GM12865 (cell line): ENCODE data around the gene CYFIP2.

Experiments
- DNase-seq: peaks from one replicate; pipeline ENCODE4 v3.0.0; 2010; ENCODE audit warnings: low read depth
- H3K4me3 ChIP-seq: 2 replicates; pipeline ENCODE4 v1.5.1; 2011; ENCODE audit warnings: mild to moderate bottlenecking, low read depth, low read length, control low read depth
- TF ChIP-seq, protein P1 (sequence below): IDR thresholded peaks from 2 replicates; pipeline ENCODE4 v1.5.1; 2011; ENCODE audit warnings: low read length, control low read depth, low read depth, inconsistent platforms; ENCODE audit not compliant: insufficient read depth; ENCODE audit errors: missing control alignments

The CYFIP2 gene

GRCh38 chr5:157343842-157344790 is 78.2 kb downstream of the CYFIP2 start:
- DNase-seq = peak; percentile 36
- TF ChIP-seq, protein P1, sequence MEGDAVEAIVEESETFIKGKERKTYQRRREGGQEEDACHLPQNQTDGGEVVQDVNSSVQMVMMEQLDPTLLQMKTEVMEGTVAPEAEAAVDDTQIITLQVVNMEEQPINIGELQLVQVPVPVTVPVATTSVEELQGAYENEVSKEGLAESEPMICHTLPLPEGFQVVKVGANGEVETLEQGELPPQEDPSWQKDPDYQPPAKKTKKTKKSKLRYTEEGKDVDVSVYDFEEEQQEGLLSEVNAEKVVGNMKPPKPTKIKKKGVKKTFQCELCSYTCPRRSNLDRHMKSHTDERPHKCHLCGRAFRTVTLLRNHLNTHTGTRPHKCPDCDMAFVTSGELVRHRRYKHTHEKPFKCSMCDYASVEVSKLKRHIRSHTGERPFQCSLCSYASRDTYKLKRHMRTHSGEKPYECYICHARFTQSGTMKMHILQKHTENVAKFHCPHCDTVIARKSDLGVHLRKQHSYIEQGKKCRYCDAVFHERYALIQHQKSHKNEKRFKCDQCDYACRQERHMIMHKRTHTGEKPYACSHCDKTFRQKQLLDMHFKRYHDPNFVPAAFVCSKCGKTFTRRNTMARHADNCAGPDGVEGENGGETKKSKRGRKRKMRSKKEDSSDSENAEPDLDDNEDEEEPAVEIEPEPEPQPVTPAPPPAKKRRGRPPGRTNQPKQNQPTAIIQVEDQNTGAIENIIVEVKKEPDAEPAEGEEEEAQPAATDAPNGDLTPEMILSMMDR = no peak
- no peak overlapping the region for H3K4me3 ChIP-seq

DNA sequence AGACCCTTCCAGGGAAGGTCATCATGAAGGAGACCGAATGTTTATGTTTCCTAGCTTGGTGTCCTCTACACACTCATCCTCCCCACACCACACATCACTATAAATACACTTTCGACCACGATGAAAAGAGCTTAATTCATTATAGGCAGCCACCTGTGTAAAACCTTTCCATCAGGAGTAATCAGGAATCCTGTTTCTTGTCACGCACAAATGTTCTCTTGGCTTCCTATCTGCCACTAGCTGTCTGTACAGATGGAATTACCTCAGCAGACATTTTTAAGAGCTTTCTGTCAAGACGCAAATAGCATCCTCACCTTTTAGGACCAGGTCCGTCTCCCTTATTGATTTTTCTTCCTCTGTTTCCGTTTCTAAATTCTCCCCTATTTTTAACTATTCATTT is 79.1 kb downstream of the CYFIP2 start:
- H3K4me3 ChIP-seq = no peak overlapping the region
- TF ChIP-seq, protein P1 = no peak
- DNase-seq = no peak

GRCh38 chr5:157345485-157345884 is 79.6 kb downstream of the CYFIP2 start:
- no peak overlapping the region for H3K4me3 ChIP-seq
- DNase-seq = no peak
- TF ChIP-seq, protein P1 = no peak

- no peak overlapping the region for H3K4me3 ChIP-seq
- TF ChIP-seq, protein P1 = no peak
- DNase-seq = no peak
Observed at GRCh38 chr5:157347301-157348048, 81.6 kb downstream of the CYFIP2 start.

DNA sequence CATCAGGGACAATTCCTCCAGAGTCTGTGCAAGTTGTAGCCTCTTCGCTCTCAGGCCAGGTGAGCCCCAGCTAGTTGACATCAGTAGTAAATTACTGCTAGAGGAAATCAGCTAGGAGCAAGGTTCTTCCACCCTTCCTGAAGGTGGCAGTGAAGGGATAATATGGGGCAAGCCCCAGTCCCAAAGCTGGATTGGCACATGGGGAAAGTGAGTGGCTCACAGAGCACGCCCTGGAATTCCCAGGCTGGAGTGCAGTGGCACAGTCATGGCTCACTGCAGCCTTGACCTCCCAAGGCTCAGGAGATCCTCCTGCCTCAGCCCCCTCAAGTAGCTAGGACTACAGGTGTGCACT is 82.1 kb downstream of the CYFIP2 start:
- TF ChIP-seq, protein P1 = no peak
- no peak for DNase-seq
- H3K4me3 ChIP-seq = no peak overlapping the region

- H3K4me3 ChIP-seq = no peak overlapping the region
- TF ChIP-seq, protein P1 = no peak
- DNase-seq = peak; percentile 50
Observed at GRCh38 chr5:157350939-157351801, 85.2 kb downstream of the CYFIP2 start.
